CD4-positive, alpha-beta T cell treated with Interleukin-15 for 1 hour (primary cell): ENCODE results near the gene ZRSR2.
"Not testable (repeated sequence)": the region's sequence is repeated elsewhere in the genome, so short reads cannot be mapped to it uniquely, and the experiment has no call there.

ENCODE experiments used
- DNase-seq: peaks from one replicate; pipeline ENCODE4 v3.0.0-alpha.2; 2020

Gene ZRSR2

GRCh38 chrX:15789979-15790768 is at the start of gene ZRSR2:
TSS of gene ZRSR2 (plus strand) at chrX:15790484. CDS start at chrX:15790496, 12 bp downstream.
- peak; percentile 92 for DNase-seq

- DNase-seq: no peak
Observed at GRCh38 chrX:15744181-15744867, 46.0 kb upstream of the ZRSR2 start.

GRCh38 chrX:15745179-15745578 is 45.1 kb upstream of the ZRSR2 start:
- no peak for DNase-seq

GRCh38 chrX:15746651-15747050 is 43.6 kb upstream of the ZRSR2 start:
- DNase-seq: not testable (repeated sequence)

GRCh38 chrX:15747626-15748173 is 42.6 kb upstream of the ZRSR2 start:
- no peak for DNase-seq

- DNase-seq: no peak
Observed at GRCh38 chrX:15748841-15749240, 41.4 kb upstream of the ZRSR2 start.

GRCh38 chrX:15749642-15750610 is 40.4 kb upstream of the ZRSR2 start:
- DNase-seq: peak; percentile 63

- DNase-seq: peak; percentile 32
Observed at GRCh38 chrX:15750611-15751154, 39.6 kb upstream of the ZRSR2 start.

GRCh38 chrX:15751155-15751819 is 39.0 kb upstream of the ZRSR2 start:
- DNase-seq: peak; percentile 53

GRCh38 chrX:15755091-15755490 is 35.2 kb upstream of the ZRSR2 start:
- DNase-seq: no peak

GRCh38 chrX:15758140-15758539 is 32.1 kb upstream of the ZRSR2 start:
- peak; percentile 51 for DNase-seq

- DNase-seq: not testable (repeated sequence)
Observed at GRCh38 chrX:15759886-15760285, 30.4 kb upstream of the ZRSR2 start.

- peak; percentile 40 for DNase-seq
Observed at GRCh38 chrX:15761564-15762191, 28.6 kb upstream of the ZRSR2 start.

GRCh38 chrX:15769300-15769954 is 20.9 kb upstream of the ZRSR2 start:
- DNase-seq: no peak

- peak; percentile 25 for DNase-seq
Observed at GRCh38 chrX:15781961-15782699, 8.2 kb upstream of the ZRSR2 start.

- no peak for DNase-seq
Observed at GRCh38 chrX:15785176-15785750, 5.0 kb upstream of the ZRSR2 start.

GRCh38 chrX:15786915-15787314 is 3.4 kb upstream of the ZRSR2 start:
- no peak for DNase-seq

GRCh38 chrX:15790769-15791290 is 546 bp downstream of the ZRSR2 start:
- DNase-seq: no peak

- no peak for DNase-seq
Observed at GRCh38 chrX:15797707-15798106, 7.4 kb downstream of the ZRSR2 start.
